ENCODE measurements around the gene GMDS. TPM values are rescaled to one million over a fixed set of nuclear protein-coding genes. Genes with fewer than 3 reads are reported as not detected.

The GMDS gene
- total RNA-seq, 5 donors from 2014 or later (not counting 1 experiment from before 2014, with no cell fraction given), result 12.9 to 21.5 (median 14.6) TPM

DNA sequence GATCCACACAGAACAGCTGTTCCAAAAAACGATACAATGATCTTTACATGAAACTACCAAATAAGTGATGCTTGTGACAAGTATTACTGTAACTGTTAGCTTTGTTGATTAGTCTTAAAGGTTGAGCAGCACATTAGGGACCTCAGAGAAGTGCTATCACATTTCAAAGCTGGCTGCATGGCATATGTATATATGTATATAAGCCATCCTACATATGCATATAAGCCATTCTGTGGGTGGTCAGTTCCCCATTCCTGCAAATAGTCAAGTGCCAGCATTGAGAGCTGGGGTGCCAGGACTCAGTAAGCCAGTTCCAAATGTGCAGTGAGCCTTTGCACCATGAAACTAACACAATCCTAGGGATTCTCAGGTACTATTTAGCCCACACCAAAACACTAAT is 339.4 kb downstream of the GMDS start:
- Histone ChIP-seq H3K4me1 (ENCODE audit: control insufficient read depth in 1 of 2, extremely low read depth in 1 of 2, insufficient read depth in 2 of 2, low read length in 2 of 2) (no peaks in the 10 kb centered on the region), H3K27me3 (replicated peaks in 1 of 2; ENCODE audit: control insufficient read depth in 2 of 2, extremely low read depth in 1 of 2, insufficient read depth in 2 of 2, low read length in 1 of 2) (no peaks in the 10 kb centered on the region), H3K9me3 (no peaks in the 10 kb centered on the region), H3K27ac (ENCODE audit: low read length) (no peak overlapping the region), H3K36me3 (ENCODE audit: control insufficient read depth in 2 of 2, extremely low read depth in 1 of 2, insufficient read depth in 1 of 2, low read length in 1 of 2) (no peaks in the 10 kb centered on the region), H3K4me3 (ENCODE audit: control insufficient read depth in 1 of 2, extremely low read depth in 1 of 2, low read length in 1 of 2) (no peak overlapping the region)
- Mint-ChIP-seq H3K27me3 (no peaks in the 10 kb centered on the region), H3K36me3 (peaks cover 33% of the 10 kb centered on the region), H3K27ac (no peak overlapping the region), H3K4me1 (no peaks in the 10 kb centered on the region), H3K4me3 (no peak overlapping the region), H3K9me3 (no peaks in the 10 kb centered on the region)
- no CpG with 5 or more reads among the region's 1 CpG for WGBS (ENCODE audit: insufficient coverage)
- ChIA-PET CTCF (no interaction called here), POLR2A (no interaction called here)
- DNase-seq (no peak), ATAC-seq (replicated peaks in 1 of 4) (no peak)

DNA sequence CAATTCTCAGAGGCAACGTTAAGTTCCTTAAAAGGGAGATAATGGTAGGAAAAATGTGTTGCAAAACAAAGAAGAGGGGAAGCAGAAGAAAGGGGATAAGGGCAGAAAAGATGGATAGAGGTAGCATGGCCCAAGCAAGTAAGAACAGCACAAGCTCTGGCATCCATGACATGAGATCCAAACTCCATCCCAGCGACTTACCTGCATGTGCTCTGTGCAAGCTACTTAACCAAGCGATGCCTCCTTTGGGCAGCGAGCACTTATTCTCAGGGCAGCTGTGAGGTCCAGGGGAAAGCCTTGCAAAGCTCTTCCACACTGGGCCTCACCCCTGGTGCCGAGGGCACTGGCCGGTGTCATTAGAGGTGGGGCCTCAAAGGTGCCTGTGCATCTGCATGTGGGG is 340.5 kb downstream of the GMDS start:
- 100% methylated on average over 5 of the region's 6 CpGs for WGBS (ENCODE audit: insufficient coverage)
- ATAC-seq (replicated peaks in 1 of 4) (no peak), DNase-seq (no peak)
- Mint-ChIP-seq H3K9me3 (no peaks in the 10 kb centered on the region), H3K36me3 (peaks cover 28% of the 10 kb centered on the region), H3K4me3 (no peak overlapping the region), H3K27me3 (no peaks in the 10 kb centered on the region), H3K27ac (no peak overlapping the region), H3K4me1 (no peaks in the 10 kb centered on the region)
- no peaks in the 10 kb centered on the region for H3K36me3 ChIP-seq (ENCODE audit: control insufficient read depth in 2 of 2, extremely low read depth in 1 of 2, insufficient read depth in 1 of 2, low read length in 1 of 2)
- no peaks in the 10 kb centered on the region for H3K9me3 ChIP-seq
- H3K27me3 ChIP-seq (replicated peaks in 1 of 2; ENCODE audit: control insufficient read depth in 2 of 2, extremely low read depth in 1 of 2, insufficient read depth in 2 of 2, low read length in 1 of 2), result no peaks in the 10 kb centered on the region
- ChIA-PET CTCF (no interaction called here), POLR2A (interaction anchor here in 1 of 2 donors (0.7 kb wide), 1 partner anchor 63 kb away, joined by 3 read pairs; no protein-coding TSS in a partner anchor)
- H3K4me1 ChIP-seq (ENCODE audit: control insufficient read depth in 1 of 2, extremely low read depth in 1 of 2, insufficient read depth in 2 of 2, low read length in 2 of 2), result no peaks in the 10 kb centered on the region
- no peak overlapping the region for H3K4me3 ChIP-seq (ENCODE audit: control insufficient read depth in 1 of 2, extremely low read depth in 1 of 2, low read length in 1 of 2)
- H3K27ac ChIP-seq (ENCODE audit: low read length), result no peak overlapping the region

DNA sequence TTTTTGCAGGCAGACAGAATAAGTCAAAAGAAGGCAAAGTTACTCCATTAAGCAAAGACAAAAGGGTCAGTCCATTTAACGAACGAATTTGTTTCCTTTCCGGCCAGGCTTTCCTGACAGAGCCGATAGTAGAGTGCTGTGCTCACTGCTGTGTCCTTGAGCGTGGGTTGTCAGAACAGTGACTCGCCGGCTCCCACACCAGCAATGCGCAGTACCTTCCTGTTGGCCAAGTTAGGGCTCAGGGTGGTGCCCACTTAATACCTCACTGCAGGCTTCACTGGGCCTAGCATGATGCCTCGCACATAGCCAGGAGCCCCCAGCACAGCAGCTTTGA is 341.0 kb downstream of the GMDS start:
- Histone ChIP-seq H3K27ac (ENCODE audit: low read length) (no peak overlapping the region), H3K36me3 (ENCODE audit: control insufficient read depth in 2 of 2, extremely low read depth in 1 of 2, insufficient read depth in 1 of 2, low read length in 1 of 2) (no peaks in the 10 kb centered on the region), H3K27me3 (replicated peaks in 1 of 2; ENCODE audit: control insufficient read depth in 2 of 2, extremely low read depth in 1 of 2, insufficient read depth in 2 of 2, low read length in 1 of 2) (no peaks in the 10 kb centered on the region), H3K9me3 (no peaks in the 10 kb centered on the region), H3K4me3 (ENCODE audit: control insufficient read depth in 1 of 2, extremely low read depth in 1 of 2, low read length in 1 of 2) (no peak overlapping the region), H3K4me1 (ENCODE audit: control insufficient read depth in 1 of 2, extremely low read depth in 1 of 2, insufficient read depth in 2 of 2, low read length in 2 of 2) (no peaks in the 10 kb centered on the region)
- Mint-ChIP-seq H3K9me3 (no peaks in the 10 kb centered on the region), H3K27me3 (no peaks in the 10 kb centered on the region), H3K4me3 (no peak overlapping the region), H3K27ac (no peak overlapping the region), H3K4me1 (no peaks in the 10 kb centered on the region), H3K36me3 (peaks cover 26% of the 10 kb centered on the region)
- ChIA-PET CTCF (no interaction called here), POLR2A (interaction anchor here in 1 of 2 donors (0.7 kb wide), 1 partner anchor 62 kb away, joined by 3 read pairs; no protein-coding TSS in a partner anchor)
- ATAC-seq (replicated peaks in 1 of 4), result no peak
- 96% methylated on average over 7 of the region's 9 CpGs for WGBS (ENCODE audit: insufficient coverage)
- DNase-seq, result no peak

GRCh38 chr6:1903780-1904465 is 341.5 kb downstream of the GMDS start:
- H3K27me3 Mint-ChIP-seq, result no peaks in the 10 kb centered on the region
- POLR2A ChIA-PET, result no interaction called here
- no peak for DNase-seq
- ATAC-seq (replicated peaks in 1 of 4), result no peak
- H3K36me3 Mint-ChIP-seq, result peaks cover 24% of the 10 kb centered on the region
- WGBS (ENCODE audit: insufficient coverage), result 81% methylated on average over 5 of the region's 9 CpGs
- H3K4me3 ChIP-seq (ENCODE audit: control insufficient read depth in 1 of 2, extremely low read depth in 1 of 2, low read length in 1 of 2), result no peak overlapping the region
- no peaks in the 10 kb centered on the region for H3K4me1 Mint-ChIP-seq
- CTCF ChIA-PET, result no interaction called here
- no peak overlapping the region for H3K4me3 Mint-ChIP-seq
- H3K36me3 ChIP-seq (ENCODE audit: control insufficient read depth in 2 of 2, extremely low read depth in 1 of 2, insufficient read depth in 1 of 2, low read length in 1 of 2), result no peaks in the 10 kb centered on the region
- H3K27ac ChIP-seq (ENCODE audit: low read length), result no peak overlapping the region
- H3K9me3 Mint-ChIP-seq, result no peaks in the 10 kb centered on the region
- no peaks in the 10 kb centered on the region for H3K27me3 ChIP-seq (replicated peaks in 1 of 2; ENCODE audit: control insufficient read depth in 2 of 2, extremely low read depth in 1 of 2, insufficient read depth in 2 of 2, low read length in 1 of 2)
- no peaks in the 10 kb centered on the region for H3K9me3 ChIP-seq
- H3K4me1 ChIP-seq (ENCODE audit: control insufficient read depth in 1 of 2, extremely low read depth in 1 of 2, insufficient read depth in 2 of 2, low read length in 2 of 2), result no peaks in the 10 kb centered on the region
- no peak overlapping the region for H3K27ac Mint-ChIP-seq

DNA sequence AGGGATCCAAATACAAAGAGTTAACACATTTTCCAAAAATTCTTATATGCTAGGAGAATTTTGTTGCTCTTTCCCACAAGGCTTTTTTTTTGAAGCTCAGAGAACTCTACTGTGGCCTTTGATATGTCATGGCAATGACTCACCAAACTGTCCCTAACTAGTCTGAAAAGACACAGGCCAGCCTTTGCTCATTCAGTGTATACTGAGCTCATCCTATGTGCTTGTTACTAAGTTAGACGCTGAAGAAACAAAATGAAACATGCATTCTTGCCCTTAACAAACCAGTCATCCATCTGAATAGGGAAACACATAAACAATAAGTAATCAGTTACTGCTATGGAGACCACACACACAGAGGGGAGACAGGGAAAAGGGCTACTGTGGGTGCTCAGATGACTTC is 343.8 kb downstream of the GMDS start:
- DNase-seq, result no peak
- no peak overlapping the region for H3K4me3 ChIP-seq (ENCODE audit: control insufficient read depth in 1 of 2, extremely low read depth in 1 of 2, low read length in 1 of 2)
- POLR2A ChIA-PET, result no interaction called here
- H3K27me3 ChIP-seq (replicated peaks in 1 of 2; ENCODE audit: control insufficient read depth in 2 of 2, extremely low read depth in 1 of 2, insufficient read depth in 2 of 2, low read length in 1 of 2), result no peaks in the 10 kb centered on the region
- Mint-ChIP-seq H3K27ac (no peak overlapping the region), H3K4me1 (no peaks in the 10 kb centered on the region), H3K27me3 (no peaks in the 10 kb centered on the region), H3K9me3 (no peaks in the 10 kb centered on the region), H3K4me3 (no peak overlapping the region), H3K36me3 (peaks cover 20% of the 10 kb centered on the region)
- no peaks in the 10 kb centered on the region for H3K36me3 ChIP-seq (ENCODE audit: control insufficient read depth in 2 of 2, extremely low read depth in 1 of 2, insufficient read depth in 1 of 2, low read length in 1 of 2)
- no peak overlapping the region for H3K27ac ChIP-seq (ENCODE audit: low read length)
- no CpG with 5 or more reads among the region's 1 CpG for WGBS (ENCODE audit: insufficient coverage)
- ATAC-seq (replicated peaks in 1 of 4), result no peak
- H3K9me3 ChIP-seq, result no peaks in the 10 kb centered on the region
- H3K4me1 ChIP-seq (ENCODE audit: control insufficient read depth in 1 of 2, extremely low read depth in 1 of 2, insufficient read depth in 2 of 2, low read length in 2 of 2), result no peaks in the 10 kb centered on the region
- CTCF ChIA-PET, result no interaction called here

GRCh38 chr6:1896897-1897296 is 348.5 kb downstream of the GMDS start:
- Histone ChIP-seq H3K27me3 (replicated peaks in 1 of 2; ENCODE audit: control insufficient read depth in 2 of 2, extremely low read depth in 1 of 2, insufficient read depth in 2 of 2, low read length in 1 of 2) (no peaks in the 10 kb centered on the region), H3K4me1 (ENCODE audit: control insufficient read depth in 1 of 2, extremely low read depth in 1 of 2, insufficient read depth in 2 of 2, low read length in 2 of 2) (no peaks in the 10 kb centered on the region), H3K9me3 (no peaks in the 10 kb centered on the region), H3K36me3 (ENCODE audit: control insufficient read depth in 2 of 2, extremely low read depth in 1 of 2, insufficient read depth in 1 of 2, low read length in 1 of 2) (no peaks in the 10 kb centered on the region), H3K4me3 (ENCODE audit: control insufficient read depth in 1 of 2, extremely low read depth in 1 of 2, low read length in 1 of 2) (no peak overlapping the region), H3K27ac (ENCODE audit: low read length) (no peak overlapping the region)
- WGBS (ENCODE audit: insufficient coverage), result 92% methylated on average over 4 of the region's 5 CpGs
- Mint-ChIP-seq H3K4me1 (no peaks in the 10 kb centered on the region), H3K27ac (no peak overlapping the region), H3K9me3 (no peaks in the 10 kb centered on the region), H3K36me3 (peaks cover 30% of the 10 kb centered on the region), H3K4me3 (no peak overlapping the region), H3K27me3 (no peaks in the 10 kb centered on the region)
- ATAC-seq (replicated peaks in 1 of 4), result no peak
- DNase-seq, result no peak
- CTCF ChIA-PET, result interaction anchor here in 1 of 2 donors (0.6 kb wide), 1 partner anchor 99 kb away, joined by 3 read pairs; no protein-coding TSS in a partner anchor
- POLR2A ChIA-PET, result no interaction called here

DNA sequence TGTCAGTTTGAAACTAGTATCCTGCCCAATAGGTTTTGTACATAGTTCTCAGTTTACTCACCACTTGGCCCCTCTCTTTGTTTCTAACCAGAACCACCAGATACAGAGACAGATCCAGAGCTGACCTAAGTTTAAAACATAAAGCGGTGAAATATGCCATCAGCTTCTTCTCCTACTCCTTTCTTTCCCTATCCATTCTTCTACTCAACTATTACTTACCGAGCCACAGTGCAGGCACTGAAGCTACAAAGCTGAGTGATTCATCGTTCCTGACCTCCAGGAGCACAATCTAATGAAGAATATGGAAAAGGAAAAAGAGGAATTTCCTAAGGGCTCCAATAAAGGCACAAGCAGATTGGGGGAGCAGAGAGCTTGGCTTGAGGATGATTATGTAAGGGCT is 349.7 kb downstream of the GMDS start:
- H3K4me3 ChIP-seq (ENCODE audit: control insufficient read depth in 1 of 2, extremely low read depth in 1 of 2, low read length in 1 of 2), result no peak overlapping the region
- Mint-ChIP-seq H3K27me3 (no peaks in the 10 kb centered on the region), H3K27ac (no peak overlapping the region), H3K4me3 (no peak overlapping the region), H3K4me1 (no peaks in the 10 kb centered on the region), H3K36me3 (peaks cover 30% of the 10 kb centered on the region), H3K9me3 (no peaks in the 10 kb centered on the region)
- no peak overlapping the region for H3K27ac ChIP-seq (ENCODE audit: low read length)
- ChIA-PET CTCF (no interaction called here), POLR2A (no interaction called here)
- H3K9me3 ChIP-seq, result no peaks in the 10 kb centered on the region
- H3K36me3 ChIP-seq (ENCODE audit: control insufficient read depth in 2 of 2, extremely low read depth in 1 of 2, insufficient read depth in 1 of 2, low read length in 1 of 2), result no peaks in the 10 kb centered on the region
- DNase-seq, result no peak
- no peak for ATAC-seq (replicated peaks in 1 of 4)
- H3K4me1 ChIP-seq (ENCODE audit: control insufficient read depth in 1 of 2, extremely low read depth in 1 of 2, insufficient read depth in 2 of 2, low read length in 2 of 2), result no peaks in the 10 kb centered on the region
- H3K27me3 ChIP-seq (replicated peaks in 1 of 2; ENCODE audit: control insufficient read depth in 2 of 2, extremely low read depth in 1 of 2, insufficient read depth in 2 of 2, low read length in 1 of 2), result no peaks in the 10 kb centered on the region
- WGBS (ENCODE audit: insufficient coverage), result 100% methylated on average over 2 of the region's 3 CpGs

Measured in T-cell (primary cell).